Measurements from ENCODE around the gene DVL1.

Gene DVL1

DNA sequence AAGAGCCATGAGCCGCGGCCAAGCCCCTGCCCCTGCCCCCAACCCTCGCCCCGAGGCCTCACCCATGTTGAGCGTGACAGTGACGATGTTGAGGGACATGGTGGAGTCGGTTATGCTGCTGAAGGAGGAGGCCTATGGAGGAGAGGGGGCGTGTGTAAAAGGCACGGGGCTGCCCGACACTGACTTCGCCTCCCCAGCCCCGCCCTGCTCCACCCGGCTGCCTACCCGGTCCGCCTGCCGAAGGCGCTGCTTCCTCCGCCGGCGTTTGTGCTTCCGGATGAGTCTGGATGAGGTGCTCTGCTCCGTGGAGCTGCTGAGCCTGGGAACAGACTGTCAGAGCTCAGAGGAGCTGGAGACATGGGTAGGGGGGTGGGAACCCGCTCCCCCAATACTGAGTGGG lies 9.0 kb downstream of the DVL1 start:
- DNase-seq: no peak

DNA sequence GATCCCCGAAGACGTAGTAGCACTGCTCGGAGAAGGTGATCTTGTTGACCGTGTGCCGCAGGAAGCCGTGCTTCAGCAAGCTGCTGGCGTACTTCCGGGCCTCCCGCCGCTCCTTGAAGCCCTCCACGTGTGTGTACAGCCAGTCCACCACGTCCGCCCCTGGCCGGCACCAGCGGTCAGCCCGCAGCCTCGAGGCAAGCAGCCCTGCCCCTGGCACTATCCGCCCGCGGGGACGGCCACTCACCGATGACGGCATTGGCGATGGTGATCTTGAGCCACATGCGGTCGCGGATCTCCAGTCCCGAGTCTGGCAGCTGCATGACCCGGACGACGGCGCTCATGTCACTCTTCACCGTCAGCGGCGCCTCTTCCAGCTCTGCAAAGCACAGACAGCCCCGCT lies 10.9 kb downstream of the DVL1 start:
- DNase-seq: no peak

DNA sequence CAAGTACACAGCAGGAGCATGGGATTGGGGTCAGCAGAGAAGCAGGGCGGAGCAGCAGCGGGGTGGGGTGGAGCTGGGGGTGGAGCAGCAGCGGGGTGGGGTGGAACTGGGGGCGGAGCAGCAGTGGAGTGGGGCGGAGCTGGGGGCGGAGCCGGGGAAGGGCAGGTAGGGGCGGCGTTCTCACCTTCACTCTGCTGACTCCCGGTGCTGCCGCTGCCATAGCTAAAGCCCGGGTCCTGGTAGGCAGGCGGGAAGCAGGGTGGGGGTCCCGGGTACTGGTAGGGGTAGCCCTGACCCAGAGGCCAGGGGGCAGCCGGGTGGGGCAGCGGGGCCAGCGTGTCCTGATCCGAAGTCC lies 11.4 kb downstream of the DVL1 start:
- DNase-seq: no peak

DNA sequence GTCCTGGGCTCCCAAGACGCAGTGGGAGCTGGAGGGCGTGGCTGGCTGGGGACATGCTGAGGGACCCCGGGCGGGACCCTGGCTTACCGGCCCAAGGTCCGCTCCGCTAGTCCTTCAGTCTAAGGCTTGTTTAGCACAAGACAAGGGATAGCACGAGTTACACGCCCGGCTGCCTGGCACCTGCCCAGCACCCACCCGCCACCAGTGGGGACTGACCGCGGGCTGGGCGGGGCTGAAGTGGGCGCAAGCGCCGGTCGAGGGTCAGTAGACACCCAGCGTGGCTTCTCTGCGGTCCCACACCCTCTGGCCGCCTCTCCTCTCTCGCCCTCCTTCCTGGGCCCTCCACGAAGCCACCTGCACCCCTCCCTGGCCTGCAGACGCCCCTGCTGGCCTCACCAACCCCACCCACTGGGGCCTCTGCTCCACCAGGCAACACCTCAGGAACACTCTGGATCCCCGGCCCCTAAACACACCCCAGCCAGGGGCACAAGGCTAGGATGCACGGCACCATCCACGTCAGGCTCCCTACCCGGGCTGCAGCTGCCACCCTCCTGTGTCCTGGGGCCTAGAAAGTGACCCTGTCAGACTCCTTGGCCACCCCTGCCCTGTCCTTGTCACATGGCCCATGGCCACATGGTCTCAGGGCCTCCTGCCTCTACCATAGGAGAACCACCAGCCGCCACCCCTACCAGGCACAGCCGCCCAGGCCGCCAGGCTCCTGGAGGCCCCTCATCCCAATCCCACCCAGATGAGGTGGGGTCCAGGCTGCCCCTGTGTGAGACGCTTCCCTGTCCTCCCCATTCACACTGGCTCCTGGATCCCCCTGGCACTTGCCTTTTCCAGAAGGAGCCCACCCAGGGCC lies 12.1 kb downstream of the DVL1 start:
- DNase-seq: no peak

DNA sequence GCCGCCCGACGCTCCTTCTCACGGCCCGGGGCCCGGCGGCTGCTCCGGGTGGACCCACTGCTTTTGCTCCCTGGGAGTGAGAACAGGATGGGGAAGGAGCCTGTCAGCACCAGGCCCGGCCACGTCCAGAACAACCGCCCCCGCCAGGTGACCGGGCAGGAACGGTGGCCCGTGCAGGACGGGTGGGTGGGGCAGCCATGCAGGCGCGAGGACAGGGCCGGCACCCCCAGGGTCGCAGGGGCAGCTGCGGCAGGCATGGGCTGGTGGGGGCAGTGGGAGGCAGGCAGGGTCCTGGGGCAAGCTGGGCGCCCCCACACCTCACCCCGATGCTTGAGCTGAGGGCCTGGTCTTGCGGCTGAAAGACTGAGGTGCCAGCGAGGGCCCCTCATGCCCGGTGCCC lies 12.8 kb downstream of the DVL1 start:
- no peak for DNase-seq

DNA sequence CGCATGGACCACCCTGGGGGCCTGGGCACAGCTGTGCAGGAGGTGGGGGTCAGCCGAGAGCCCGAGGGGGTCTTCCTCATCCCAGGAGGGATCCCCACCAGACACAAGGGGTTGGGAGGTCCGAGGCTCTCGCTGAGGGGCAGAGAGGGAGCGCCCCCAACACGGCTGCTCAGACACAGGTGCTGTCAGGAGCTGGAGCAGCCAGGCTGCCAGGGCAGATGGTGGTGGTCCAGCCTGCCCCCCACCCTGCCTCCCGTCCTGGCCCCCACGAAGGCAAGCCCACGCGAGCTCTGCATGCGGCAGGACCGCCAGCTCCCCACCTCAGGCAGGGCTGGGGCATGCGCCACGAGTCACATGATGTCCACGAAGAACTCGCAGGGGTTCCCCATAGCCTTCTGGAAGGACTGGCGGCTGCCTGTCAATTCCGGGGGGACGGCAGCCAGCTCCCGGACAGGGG lies 13.4 kb downstream of the DVL1 start:
- DNase-seq: no peak

DNA sequence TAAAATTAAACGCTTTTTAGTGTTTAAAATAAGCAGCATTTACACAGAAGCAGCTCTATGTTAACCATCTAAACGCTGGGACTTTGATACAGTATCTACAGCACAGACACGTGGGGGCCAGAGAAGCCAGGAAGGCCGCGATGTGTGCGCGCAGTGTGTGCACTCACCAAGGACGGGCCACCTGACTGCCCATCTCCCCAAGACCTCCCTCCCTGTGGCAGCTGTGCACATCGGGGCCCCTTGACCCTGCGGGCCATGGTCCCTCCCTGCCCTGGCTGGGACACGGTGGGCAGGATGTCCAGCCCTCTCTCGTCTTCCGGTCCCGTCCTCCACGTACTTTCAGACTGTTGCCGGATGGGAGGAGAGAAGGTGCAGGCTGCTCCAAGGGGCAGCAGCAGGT lies 13.9 kb downstream of the DVL1 start:
- DNase-seq: no peak

DNA sequence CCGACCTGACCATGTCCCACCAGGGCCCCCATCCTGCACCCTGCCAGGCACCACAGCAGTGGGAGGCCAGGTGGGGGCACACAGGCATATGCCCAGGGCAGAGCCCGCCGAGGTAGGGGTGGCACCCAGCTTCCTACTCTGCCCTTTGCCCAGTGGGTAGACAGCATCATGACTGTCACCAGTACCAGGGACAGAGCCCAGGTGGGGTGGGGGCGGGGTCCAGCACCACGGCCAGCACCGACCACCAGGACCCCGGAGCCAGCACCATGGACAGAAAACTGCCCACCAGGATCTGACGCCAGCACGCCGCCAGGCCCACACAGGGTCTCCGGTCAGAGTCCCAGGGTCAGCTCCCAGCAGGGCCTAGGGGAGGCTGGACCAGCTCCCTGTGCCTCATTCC lies 14.4 kb downstream of the DVL1 start:
- no peak for DNase-seq

DNA sequence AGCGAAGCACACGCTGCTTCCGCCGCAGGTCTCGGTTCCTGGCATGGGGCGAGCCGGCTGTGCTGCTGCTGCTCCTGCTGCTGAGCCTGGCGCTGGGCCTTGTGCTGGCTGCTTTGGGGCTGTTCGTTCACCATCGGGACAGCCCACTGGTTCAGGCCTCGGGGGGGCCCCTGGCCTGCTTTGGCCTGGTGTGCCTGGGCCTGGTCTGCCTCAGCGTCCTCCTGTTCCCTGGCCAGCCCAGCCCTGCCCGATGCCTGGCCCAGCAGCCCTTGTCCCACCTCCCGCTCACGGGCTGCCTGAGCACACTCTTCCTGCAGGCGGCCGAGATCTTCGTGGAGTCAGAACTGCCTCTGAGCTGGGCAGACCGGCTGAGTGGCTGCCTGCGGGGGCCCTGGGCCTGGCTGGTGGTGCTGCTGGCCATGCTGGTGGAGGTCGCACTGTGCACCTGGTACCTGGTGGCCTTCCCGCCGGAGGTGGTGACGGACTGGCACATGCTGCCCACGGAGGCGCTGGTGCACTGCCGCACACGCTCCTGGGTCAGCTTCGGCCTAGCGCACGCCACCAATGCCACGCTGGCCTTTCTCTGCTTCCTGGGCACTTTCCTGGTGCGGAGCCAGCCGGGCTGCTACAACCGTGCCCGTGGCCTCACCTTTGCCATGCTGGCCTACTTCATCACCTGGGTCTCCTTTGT lies 15.5 kb downstream of the DVL1 start:
- DNase-seq: no peak

DNA sequence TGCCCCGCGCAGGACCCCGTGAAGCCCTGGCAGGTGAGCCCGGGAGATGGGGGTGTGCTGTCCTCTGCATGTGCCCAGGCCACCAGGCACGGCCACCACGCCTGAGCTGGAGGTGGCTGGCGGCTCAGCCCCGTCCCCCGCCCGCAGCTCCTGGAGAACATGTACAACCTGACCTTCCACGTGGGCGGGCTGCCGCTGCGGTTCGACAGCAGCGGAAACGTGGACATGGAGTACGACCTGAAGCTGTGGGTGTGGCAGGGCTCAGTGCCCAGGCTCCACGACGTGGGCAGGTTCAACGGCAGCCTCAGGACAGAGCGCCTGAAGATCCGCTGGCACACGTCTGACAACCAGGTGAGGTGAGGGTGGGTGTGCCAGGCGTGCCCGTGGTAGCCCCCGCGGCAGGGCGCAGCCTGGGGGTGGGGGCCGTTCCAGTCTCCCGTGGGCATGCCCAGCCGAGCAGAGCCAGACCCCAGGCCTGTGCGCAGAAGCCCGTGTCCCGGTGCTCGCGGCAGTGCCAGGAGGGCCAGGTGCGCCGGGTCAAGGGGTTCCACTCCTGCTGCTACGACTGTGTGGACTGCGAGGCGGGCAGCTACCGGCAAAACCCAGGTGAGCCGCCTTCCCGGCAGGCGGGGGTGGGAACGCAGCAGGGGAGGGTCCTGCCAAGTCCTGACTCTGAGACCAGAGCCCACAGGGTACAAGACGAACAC lies 16.3 kb downstream of the DVL1 start:
- DNase-seq: no peak

DNA sequence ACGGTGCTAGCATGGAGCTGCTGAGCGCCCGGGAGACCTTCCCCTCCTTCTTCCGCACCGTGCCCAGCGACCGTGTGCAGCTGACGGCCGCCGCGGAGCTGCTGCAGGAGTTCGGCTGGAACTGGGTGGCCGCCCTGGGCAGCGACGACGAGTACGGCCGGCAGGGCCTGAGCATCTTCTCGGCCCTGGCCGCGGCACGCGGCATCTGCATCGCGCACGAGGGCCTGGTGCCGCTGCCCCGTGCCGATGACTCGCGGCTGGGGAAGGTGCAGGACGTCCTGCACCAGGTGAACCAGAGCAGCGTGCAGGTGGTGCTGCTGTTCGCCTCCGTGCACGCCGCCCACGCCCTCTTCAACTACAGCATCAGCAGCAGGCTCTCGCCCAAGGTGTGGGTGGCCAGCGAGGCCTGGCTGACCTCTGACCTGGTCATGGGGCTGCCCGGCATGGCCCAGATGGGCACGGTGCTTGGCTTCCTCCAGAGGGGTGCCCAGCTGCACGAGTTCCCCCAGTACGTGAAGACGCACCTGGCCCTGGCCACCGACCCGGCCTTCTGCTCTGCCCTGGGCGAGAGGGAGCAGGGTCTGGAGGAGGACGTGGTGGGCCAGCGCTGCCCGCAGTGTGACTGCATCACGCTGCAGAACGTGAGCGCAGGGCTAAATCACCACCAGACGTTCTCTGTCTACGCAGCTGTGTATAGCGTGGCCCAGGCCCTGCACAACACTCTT lies 17.0 kb downstream of the DVL1 start:
- DNase-seq: no peak

DNA sequence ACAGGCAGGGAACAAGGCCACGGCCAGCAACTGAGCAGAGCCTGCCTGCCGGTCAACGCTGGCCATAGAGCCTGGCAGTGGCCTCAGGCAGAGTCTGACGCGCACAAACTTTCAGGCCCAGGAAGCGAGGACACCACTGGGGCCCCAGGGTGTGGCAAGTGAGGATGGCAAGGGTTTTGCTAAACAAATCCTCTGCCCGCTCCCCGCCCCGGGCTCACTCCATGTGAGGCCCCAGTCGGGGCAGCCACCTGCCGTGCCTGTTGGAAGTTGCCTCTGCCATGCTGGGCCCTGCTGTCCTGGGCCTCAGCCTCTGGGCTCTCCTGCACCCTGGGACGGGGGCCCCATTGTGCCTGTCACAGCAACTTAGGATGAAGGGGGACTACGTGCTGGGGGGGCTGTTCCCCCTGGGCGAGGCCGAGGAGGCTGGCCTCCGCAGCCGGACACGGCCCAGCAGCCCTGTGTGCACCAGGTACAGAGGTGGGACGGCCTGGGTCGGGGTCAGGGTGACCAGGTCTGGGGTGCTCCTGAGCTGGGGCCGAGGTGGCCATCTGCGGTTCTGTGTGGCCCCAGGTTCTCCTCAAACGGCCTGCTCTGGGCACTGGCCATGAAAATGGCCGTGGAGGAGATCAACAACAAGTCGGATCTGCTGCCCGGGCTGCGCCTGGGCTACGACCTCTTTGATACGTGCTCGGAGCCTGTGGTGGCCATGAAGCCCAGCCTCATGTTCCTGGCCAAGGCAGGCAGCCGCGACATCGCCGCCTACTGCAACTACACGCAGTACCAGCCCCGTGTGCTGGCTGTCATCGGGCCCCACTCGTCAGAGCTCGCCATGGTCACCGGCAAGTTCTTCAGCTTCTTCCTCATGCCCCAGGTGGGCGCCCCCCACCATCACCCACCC lies 17.9 kb downstream of the DVL1 start, which contains the start of gene TAS1R3:
Gene TAS1R3, plus strand, starts transcription at position 213 of the 898 bp plus-strand sequence. Its CDS starts 66 bp downstream, at position 279.
- no peak for DNase-seq

DNA sequence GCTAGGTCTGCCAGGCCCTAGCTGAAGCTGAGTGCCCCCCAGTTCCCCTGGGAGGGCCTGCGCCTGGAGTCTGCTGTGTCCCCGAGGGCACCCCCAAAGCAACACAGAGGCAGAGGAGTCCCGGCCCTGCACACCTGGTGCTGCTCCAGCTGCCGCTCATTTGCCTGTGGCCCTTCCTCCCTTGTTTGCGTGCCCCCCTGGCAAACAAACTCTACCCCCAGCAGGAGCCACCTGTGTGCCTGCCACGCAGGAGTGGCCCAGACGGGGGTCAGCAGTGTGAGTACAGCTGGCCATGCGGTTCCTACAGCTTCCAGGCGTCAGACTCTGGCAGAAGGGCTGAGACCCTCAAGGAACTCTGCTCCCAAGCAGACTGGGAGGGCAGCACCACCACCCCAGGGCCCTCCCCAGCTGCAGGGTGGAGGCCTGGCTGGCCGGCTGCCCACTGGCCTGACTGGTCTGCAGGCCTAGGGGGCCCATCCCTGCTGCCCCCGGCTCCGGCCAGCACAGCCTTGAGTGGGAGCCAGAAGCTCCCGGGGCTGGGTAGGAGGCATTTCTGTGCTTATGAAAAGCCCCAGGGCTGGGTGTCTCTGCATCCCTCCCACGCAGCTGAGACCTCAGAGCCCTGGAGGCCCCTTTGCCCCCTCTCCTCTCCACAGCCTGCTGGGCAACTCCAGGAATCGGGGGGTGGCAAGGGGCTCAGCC lies 18.7 kb downstream of the DVL1 start:
- DNase-seq: no peak

DNA sequence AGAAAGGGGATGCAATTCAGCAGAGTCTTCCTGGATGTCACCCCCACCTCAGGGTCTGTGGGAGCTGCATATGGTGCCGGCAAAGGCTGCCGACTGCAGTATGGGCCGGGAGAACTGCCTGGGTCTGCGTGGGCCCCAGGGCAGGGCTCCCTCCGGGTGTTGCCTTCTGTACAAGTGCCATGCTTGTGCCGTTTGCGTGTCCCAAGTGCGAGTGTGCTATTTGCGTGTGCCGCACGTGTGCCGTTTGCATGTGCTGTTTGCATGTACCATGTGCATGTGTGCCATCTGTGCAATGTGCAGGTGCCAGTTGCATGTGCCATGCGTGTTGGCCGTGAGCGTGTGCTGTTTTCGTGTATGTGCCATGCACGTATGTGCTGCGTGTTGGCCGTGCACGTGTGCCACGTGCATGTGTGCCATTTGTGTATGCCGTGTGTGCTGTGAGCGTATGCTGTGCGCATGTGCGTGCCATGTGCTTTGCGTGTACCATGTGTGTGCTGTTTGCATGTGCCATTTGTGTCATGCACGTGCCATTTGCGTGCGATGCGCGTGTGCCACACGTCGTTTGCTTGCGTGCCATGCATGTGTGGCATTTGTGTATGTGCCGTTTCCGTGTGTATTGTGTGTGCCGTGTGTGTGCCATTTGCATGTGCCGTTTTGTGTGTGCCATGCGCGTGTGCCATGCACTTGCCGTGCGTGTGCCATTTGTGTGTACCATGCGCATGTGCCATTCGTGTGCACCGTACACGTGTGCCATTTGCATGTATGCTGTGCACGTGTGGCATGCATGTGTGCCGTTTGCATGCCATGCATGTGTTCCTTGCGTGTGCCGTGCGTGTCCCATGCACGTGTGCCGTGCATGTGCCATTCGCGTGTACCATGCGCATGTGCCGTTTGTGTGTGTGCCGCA lies 19.7 kb downstream of the DVL1 start:
- no peak for DNase-seq

DNA sequence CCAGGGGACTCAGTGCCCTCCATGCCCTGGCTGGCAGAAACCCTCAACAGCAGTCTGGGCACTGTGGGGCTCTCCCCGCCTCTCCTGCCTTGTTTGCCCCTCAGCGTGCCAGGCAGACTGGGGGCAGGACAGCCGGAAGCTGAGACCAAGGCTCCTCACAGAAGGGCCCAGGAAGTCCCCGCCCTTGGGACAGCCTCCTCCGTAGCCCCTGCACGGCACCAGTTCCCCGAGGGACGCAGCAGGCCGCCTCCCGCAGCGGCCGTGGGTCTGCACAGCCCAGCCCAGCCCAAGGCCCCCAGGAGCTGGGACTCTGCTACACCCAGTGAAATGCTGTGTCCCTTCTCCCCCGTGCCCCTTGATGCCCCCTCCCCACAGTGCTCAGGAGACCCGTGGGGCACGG lies 21.0 kb downstream of the DVL1 start:
- DNase-seq: no peak

DNA sequence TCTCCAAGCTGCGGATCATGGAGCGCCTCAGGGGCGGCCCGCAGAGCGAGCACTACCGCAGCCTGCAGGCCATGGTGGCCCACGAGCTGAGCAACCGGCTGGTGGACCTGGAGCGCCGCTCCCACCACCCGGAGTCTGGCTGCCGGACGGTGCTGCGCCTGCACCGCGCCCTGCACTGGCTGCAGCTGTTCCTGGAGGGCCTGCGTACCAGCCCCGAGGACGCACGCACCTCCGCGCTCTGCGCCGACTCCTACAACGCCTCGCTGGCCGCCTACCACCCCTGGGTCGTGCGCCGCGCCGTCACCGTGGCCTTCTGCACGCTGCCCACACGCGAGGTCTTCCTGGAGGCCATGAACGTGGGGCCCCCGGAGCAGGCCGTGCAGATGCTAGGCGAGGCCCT lies 21.9 kb downstream of the DVL1 start:
- DNase-seq: no peak

DNA sequence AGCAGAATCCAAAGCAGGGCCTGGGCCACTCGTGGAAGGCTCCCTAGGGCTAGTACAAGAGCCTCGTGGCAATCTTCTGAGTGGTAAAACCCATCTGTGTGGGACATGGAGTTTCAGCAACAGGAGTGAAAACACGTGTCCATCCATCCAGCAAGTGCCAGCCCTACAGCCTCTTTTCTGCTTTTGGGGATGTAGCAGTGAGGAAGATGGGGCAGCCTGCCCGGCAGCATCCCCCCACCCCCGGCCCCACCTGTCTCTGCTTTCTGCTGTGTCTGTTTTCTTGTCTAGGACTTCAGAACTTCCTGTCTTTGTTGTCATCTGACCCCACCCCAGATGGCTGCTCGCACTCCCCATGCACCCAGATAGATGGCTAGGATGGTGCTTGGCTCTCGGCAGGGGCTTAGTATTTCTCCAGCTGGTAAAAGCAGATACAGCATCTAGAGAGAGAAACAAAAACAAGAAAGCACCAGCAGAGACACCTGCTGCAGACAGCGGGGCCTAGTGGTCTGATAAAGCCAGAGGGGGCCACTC lies 23.1 kb downstream of the DVL1 start:
- DNase-seq: no peak

DNA sequence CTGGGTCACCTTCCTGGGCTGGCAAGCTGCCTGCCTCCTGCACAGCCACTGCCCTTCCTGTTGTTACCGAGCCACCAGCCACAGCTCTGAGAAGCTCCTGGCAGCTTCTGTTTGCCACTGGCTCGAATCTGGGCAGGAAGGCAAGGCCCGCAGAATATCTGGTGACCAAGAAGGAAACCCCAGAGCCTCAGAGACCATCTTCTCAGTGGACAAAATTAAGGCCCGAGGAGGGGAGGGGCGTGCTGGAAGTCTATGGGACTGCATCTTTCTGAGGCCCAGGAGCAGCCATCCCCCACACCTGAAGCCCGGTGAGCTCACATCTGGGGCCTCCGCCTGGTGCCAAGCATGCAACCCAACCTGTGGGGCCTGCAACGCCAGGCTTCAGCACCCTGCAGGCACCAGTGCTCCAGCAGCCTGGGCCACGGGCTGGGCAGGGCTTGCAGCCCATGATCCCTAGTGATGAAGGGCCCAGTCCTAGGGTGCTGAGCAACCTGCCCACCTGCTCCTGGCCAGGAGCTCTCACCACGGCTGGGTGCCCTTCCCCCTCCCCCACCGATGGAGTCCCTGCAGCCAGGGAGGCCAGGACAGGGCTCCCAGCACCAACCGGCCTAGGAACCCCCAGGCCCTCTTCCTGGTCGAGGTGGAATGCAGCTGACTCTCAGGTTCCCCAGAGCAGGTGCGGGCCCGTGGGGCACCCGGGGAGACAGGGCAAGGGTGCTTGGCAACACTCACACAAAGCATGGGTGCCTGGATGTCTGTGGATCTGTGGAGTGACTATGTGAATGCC lies 23.7 kb downstream of the DVL1 start:
- DNase-seq: no peak
